Measurements from ENCODE around the gene PYCARD.
"Not testable (repeated sequence)": the region's sequence is repeated elsewhere in the genome, so short reads cannot be mapped to it uniquely, and the experiment has no call there.

Gene PYCARD

DNA sequence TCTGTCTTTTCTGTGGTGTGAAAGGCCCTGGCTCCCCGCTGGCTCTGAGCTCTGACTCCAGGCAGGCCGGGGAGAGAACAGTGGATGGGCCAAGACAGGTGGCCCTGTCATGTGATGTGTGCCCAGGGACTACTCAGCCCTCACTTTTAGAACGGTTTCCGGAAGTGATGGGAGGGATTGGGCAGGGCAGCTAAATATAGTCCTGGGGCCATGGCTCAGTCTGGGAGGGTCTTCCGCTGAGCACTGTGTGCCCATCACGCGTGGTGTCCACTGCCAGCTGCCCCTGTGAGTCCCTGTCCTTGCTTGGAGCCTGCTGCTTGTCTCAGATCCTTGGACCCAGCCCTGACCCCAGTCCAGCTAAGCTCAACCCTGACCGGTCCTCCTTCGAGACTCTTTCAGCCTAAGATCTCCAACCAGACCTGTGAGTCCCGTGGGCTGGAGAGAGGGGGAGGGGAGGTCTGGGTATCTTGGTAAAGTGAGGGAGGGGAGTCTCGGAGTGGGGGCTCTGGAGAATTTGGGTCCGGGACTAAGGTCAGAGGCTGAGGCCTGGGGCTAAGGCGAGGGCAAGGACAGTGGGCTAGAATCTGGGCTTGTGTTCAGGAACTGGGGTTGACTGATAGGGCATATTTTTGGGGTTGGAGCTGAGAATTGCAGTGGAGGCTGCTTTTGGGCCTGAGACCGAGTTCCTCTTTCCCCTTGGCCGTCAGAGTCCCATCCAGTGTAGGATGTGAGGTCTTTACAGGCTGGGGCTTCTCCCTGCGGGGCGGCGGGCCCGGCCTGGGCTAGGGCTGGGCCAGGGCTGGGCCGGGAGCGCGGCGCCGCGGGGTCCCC, 11.5 kb upstream of the PYCARD start, which contains the start of gene TRIM72:
TSS of gene TRIM72 (plus strand) at position 243 of the 831 bp plus-strand sequence. CDS start 620 bp downstream, outside the sequence.
- TF ChIP-seq, protein P1, sequence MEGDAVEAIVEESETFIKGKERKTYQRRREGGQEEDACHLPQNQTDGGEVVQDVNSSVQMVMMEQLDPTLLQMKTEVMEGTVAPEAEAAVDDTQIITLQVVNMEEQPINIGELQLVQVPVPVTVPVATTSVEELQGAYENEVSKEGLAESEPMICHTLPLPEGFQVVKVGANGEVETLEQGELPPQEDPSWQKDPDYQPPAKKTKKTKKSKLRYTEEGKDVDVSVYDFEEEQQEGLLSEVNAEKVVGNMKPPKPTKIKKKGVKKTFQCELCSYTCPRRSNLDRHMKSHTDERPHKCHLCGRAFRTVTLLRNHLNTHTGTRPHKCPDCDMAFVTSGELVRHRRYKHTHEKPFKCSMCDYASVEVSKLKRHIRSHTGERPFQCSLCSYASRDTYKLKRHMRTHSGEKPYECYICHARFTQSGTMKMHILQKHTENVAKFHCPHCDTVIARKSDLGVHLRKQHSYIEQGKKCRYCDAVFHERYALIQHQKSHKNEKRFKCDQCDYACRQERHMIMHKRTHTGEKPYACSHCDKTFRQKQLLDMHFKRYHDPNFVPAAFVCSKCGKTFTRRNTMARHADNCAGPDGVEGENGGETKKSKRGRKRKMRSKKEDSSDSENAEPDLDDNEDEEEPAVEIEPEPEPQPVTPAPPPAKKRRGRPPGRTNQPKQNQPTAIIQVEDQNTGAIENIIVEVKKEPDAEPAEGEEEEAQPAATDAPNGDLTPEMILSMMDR (IDR thresholded peaks at IDR 0.05; ENCODE audit: extremely low read depth, missing control alignments) = no peak
- no peak for DNase-seq (ENCODE audit: low spot score)

DNA sequence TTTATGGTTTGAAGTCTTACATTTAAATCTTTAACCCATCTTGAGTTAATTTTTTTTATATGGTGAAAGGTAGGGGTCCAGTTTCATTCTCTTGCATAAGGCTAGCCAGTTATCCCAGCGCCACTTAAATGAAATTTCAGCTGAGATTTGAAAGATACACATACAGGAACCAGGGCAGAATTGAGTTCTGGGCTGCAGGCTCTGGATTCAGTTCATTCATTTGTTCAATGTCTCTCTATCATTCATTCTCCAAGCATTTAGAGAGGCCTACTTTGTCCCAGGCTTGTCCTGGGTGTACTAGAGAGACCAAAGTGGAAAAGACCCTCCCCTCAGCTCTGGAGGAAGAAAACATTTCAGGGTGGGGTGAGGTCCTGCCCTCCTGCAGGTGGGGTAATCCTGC, 10.8 kb upstream of the PYCARD start:
- TF ChIP-seq, protein P1 (IDR thresholded peaks at IDR 0.05; ENCODE audit: extremely low read depth, missing control alignments) = no peak
- DNase-seq (ENCODE audit: low spot score) = no peak

DNA sequence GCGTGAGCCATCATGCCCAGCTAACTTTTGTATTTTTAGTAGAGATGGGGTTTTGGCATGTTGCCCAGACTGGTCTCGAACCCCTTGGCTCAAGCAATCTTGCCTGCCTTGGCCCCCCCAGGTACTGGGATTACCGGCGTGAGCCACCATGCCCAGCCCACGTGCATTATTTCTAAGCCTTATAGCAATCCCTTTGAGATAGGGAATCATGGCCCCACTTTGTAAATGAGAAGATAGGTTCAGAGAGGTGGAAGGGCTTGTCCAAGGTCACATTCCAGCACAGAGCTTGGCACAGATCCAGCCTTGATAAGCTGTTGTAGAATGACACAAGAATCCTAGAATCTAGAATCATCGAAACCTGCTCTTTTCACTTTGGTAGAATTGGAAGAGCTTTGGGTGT, 4.2 kb upstream of the PYCARD start:
- no peak for DNase-seq (ENCODE audit: low spot score)
- TF ChIP-seq, protein P1 (IDR thresholded peaks at IDR 0.05; ENCODE audit: extremely low read depth, missing control alignments) = no peak

DNA sequence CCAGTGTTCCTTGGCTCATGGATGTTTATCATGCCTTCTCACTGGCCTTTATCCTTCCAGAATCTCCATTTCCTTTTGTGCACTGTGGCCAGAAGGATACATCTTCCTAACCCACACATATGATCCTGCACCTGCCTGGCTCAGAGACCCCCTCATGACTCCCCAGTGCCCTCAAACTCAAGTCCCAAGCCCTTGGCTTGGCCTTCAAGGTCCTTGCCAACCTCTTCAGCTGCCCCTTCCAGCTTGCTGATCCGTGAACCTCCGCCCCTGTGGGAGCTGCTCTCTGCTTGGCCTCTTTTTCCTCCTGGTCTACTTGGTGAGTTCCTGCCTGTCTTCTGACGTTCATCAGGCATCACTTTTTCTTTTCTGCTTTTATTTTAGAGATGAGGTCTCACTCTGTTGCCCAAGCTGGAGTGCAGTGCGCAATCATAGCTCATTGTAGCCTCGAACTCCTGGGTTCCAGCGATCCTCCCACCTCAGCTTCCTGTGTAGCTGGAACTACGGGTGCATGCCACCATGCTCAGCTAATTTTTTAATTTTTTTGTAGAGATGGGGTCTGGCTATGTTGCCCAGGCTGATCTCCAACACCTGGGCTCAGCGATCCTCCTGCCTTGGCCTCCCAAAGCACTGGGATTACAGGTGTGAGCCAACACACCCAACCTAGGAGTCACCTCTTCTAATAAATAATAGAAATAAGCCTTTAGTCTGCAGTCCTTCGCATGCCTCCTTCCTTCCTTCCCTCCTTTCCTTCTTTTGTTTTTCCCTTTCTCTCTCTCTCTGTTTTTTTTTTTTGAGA, 2.5 kb upstream of the PYCARD start:
- no peak for DNase-seq (ENCODE audit: low spot score)
- TF ChIP-seq, protein P1 (IDR thresholded peaks at IDR 0.05; ENCODE audit: extremely low read depth, missing control alignments) = no peak

DNA sequence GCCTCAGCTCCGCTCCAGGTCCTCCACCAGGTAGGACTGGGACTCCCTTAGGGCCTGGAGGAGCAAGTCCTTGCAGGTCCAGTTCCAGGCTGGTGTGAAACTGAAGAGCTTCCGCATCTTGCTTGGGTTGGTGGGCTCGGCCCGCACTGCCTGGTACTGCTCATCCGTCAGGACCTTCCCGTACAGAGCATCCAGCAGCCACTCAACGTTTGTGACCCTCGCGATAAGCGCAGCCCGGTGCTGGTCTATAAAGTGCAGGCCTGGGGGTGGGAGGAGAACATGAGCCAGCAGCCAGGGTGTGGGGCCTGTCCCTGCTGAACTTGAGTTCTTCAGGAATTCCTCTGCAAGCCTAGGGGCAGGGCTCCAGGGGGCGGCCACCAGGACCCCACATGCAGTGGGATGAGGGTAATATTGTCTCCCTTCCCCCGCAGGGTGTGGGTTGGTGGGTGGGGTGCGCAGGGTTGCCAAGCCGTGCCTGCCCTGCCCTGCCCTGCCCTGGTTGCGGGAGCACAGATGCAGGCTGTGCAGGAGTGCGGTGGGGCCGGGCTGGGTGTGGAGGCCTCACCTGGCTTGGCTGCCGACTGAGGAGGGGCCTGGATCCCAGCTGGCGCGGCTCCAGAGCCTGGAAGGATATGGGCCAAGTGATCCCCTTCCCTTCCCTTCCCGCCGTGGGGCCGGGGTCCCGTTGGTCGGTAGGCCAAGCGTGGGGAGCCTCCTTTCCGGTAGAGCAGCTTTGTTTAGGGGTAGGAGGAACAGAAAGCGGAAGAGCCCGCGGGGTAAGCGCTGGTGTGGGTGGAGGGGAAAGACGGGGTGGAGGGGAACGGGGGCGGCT, 762 bp downstream of the PYCARD start:
- TF ChIP-seq, protein P1 (IDR thresholded peaks at IDR 0.05; ENCODE audit: extremely low read depth, missing control alignments) = no peak
- DNase-seq (ENCODE audit: low spot score) = peak; percentile 84

DNA sequence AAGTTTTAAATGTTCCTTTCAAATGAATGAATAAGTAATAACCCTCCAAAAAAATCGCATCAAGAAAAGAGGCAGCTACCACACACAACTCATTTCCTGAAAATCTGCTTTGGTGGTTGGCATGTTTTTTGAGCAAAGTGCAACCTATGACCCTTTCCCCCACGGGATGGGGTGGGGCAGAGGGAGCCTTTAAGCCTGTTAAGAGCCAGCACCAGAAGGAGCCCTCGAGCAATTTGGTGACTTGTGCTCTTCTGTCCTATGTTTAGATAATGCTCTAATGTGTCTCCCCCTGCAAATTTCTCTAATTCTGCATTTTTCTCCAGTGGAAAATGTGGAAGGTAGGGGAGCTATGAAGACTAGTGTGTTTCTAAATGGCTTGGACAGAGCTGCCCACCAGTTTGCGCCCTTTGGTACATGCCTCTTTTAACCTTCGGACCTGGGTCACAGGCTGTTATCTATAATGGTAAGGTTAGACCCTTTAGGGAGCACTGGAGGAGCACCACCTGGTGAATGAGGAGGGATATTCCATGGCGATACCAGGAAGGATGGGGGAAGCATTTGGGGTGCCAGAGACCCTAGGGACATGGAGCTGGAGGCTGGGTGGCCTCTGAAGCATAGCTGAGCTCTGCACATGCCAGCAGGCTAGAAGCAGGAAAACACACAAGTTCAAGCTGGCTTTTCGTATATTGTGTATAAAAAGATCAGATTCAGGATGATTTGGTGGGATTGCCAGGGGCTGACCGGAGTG, 1.6 kb downstream of the PYCARD start:
- no peak for DNase-seq (ENCODE audit: low spot score)
- TF ChIP-seq, protein P1 (IDR thresholded peaks at IDR 0.05; ENCODE audit: extremely low read depth, missing control alignments) = no peak

DNA sequence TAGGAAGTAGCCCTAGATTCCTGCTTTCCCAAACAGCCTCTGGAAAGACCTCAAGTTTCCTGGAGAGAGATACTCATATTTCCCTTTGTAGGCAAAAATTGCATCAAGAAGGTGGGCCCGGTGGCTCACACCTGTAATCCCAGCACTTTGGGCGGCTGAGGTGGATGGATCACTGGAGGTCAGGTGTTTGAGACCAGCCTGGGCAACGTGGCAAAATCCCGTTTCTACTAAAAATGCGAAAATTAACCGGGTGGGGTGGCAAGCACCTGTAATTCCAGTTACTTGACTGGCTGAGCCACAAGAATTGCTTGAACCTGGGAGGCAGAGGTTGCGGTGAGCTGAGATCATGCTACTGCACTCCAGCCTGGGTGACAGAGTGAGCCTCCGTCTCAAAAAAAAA, 2.4 kb downstream of the PYCARD start:
- not testable (repeated sequence) for DNase-seq (ENCODE audit: low spot score)
